ENCODE results near the gene RAPGEFL1.

DNA sequence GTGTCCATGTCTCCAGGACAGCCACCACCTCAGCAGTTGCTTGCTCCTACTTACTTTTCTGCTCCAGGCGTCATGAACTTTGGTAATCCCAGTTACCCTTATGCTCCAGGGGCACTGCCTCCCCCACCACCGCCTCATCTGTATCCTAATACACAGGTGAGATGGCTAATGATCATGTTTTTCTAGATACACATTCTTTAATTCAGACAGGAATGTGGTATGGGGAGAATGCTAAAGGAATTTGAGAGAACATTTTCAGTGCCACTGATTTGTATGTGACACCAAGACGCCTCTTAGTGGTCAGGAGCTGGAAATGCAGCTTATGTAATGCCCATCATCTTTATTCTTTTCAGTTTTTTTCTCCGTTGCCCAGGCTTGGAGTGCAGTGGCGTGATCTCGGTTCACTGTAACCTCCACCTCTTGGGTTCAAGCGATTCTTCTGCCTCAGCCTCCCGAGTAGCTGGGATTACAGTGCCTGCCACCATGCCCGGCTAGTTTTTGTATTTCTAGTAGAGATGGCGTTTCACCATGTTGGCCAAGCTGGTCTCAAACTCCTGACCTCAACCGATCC is 8.9 kb upstream of the RAPGEFL1 start:
- TF ChIP-seq, protein P1, sequence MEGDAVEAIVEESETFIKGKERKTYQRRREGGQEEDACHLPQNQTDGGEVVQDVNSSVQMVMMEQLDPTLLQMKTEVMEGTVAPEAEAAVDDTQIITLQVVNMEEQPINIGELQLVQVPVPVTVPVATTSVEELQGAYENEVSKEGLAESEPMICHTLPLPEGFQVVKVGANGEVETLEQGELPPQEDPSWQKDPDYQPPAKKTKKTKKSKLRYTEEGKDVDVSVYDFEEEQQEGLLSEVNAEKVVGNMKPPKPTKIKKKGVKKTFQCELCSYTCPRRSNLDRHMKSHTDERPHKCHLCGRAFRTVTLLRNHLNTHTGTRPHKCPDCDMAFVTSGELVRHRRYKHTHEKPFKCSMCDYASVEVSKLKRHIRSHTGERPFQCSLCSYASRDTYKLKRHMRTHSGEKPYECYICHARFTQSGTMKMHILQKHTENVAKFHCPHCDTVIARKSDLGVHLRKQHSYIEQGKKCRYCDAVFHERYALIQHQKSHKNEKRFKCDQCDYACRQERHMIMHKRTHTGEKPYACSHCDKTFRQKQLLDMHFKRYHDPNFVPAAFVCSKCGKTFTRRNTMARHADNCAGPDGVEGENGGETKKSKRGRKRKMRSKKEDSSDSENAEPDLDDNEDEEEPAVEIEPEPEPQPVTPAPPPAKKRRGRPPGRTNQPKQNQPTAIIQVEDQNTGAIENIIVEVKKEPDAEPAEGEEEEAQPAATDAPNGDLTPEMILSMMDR (IDR thresholded peaks at IDR 0.05 in 4 of 5, conservative IDR thresholded peaks at IDR 0.05 in 1 of 5) = peak; percentile 76 to 84 (median 81)
- no peak for TF ChIP-seq POLR2A (IDR thresholded peaks at IDR 0.05)

All from gastrocnemius medialis (tissue), 4 donors.